Neural cell (in vitro differentiated cells): ENCODE results near the gene DLK1. TPM values are rescaled to one million over a fixed set of nuclear protein-coding genes. Genes with fewer than 3 reads are reported as not detected.

ENCODE experiments used
- H2AFZ ChIP-seq: fragments of 200-600, 300-800 bp; sonication (generic), shearing (Covaris generic); 2 replicates; pipeline ENCODE4 v1.6.0; 2014; ENCODE audit warnings: low read depth, mild to moderate bottlenecking, antibody characterized with exemption, low read length, moderate library complexity
- H3F3A ChIP-seq: fragments of 200-600 bp; shearing (Covaris generic); 2 replicates; pipeline ENCODE4 v1.6.1; 2016; ENCODE audit warnings: mild to moderate bottlenecking, moderate library complexity, mixed read lengths, antibody characterized with exemption, low read length; ENCODE audit not compliant: insufficient read depth, poor library complexity, severe bottlenecking
- H3K27ac ChIP-seq: fragments of 200-600, 300-800 bp; sonication (generic), shearing (Covaris generic); 2 replicates; pipeline ENCODE4 v1.5.1; 2014; ENCODE audit warnings: mild to moderate bottlenecking, low read length, moderate library complexity
- H3K27me3 ChIP-seq: fragments of 300-800, 200-600 bp; sonication (generic), shearing (Covaris generic); 2 replicates; pipeline ENCODE4 v1.6.0; 2014; ENCODE audit warnings: mild to moderate bottlenecking, low read depth, low read length, moderate library complexity; ENCODE audit not compliant: insufficient read depth
- H3K36me3 ChIP-seq: fragments of 300-800, 200-600 bp; sonication (generic), shearing (Covaris generic); 2 replicates; pipeline ENCODE4 v1.5.1; 2014; ENCODE audit warnings: mild to moderate bottlenecking, antibody characterized with exemption, low read length, moderate library complexity; ENCODE audit not compliant: insufficient read depth
- H3K4me2 ChIP-seq: fragments of 300-800, 200-600 bp; sonication (generic), shearing (Covaris generic); 2 replicates; pipeline ENCODE4 v1.6.0; 2014; ENCODE audit warnings: mild to moderate bottlenecking, low read length
- H3K4me3 ChIP-seq: fragments of 300-800, 200-600 bp; sonication (generic), shearing (Covaris generic); 2 replicates; pipeline ENCODE4 v1.5.1; 2014; ENCODE audit warnings: mild to moderate bottlenecking, low read length, moderate library complexity
- H3K79me2 ChIP-seq: fragments of 200-600 bp; shearing (Covaris generic); replicated peaks from 2 replicates; pipeline ENCODE4 v1.6.0; 2014; ENCODE audit warnings: mild to moderate bottlenecking, low read length, moderate library complexity; ENCODE audit not compliant: insufficient read depth
- H3K9ac ChIP-seq: fragments of 300-800, 200-600 bp; sonication (generic), shearing (Covaris generic); 2 replicates; pipeline ENCODE4 v1.6.1; 2016; ENCODE audit warnings: mild to moderate bottlenecking, low read length, mixed read lengths
- H3K9me2 ChIP-seq: fragments of 200-600 bp; shearing (Covaris generic); 2 replicates; pipeline ENCODE4 v1.6.1; 2016; ENCODE audit warnings: mild to moderate bottlenecking, low read length, mixed read lengths; ENCODE audit not compliant: insufficient read depth
- H3K9me3 ChIP-seq: fragments of 200-600, 300-800 bp; sonication (generic), shearing (Covaris generic); 2 replicates; pipeline ENCODE4 v1.6.1; 2016; ENCODE audit warnings: mild to moderate bottlenecking, mixed run types, low read length, moderate library complexity, mixed read lengths
- H4K20me1 ChIP-seq: fragments of 200-600 bp; shearing (Covaris generic); 2 replicates; pipeline ENCODE4 v1.6.1; 2016; ENCODE audit warnings: mild to moderate bottlenecking, mixed run types; ENCODE audit not compliant: insufficient read depth
- EP300 ChIP-seq: fragments of 450-650 bp; conservative IDR thresholded peaks from 2 replicates; pipeline ENCODE4 v1.6.1; 2014; ENCODE audit warnings: antibody characterized with exemption, mild to moderate bottlenecking, moderate library complexity; ENCODE audit not compliant: poor library complexity, severe bottlenecking
- EZH2 ChIP-seq: fragments of 200-600, 300-800 bp; shearing (Covaris generic), sonication (generic); IDR thresholded peaks from 2 replicates; pipeline ENCODE4 v1.6.1; 2014; ENCODE audit warnings: antibody characterized with exemption, low read length, borderline replicate concordance, mild to moderate bottlenecking; ENCODE audit not compliant: insufficient read depth, poor library complexity, severe bottlenecking
- MXI1 ChIP-seq: fragments of 450-650 bp; conservative IDR thresholded peaks from 2 replicates; pipeline ENCODE4 v1.6.1; 2014; ENCODE audit warnings: antibody characterized with exemption, mild to moderate bottlenecking; ENCODE audit not compliant: poor library complexity, severe bottlenecking
- POLR2AphosphoS5 ChIP-seq: IDR thresholded peaks from 2 replicates; pipeline ENCODE4 v1.6.1; 2012
- RAD21 ChIP-seq: fragments of 450-650 bp; conservative IDR thresholded peaks from 2 replicates; pipeline ENCODE4 v1.6.1; 2014; ENCODE audit warnings: antibody characterized with exemption, mild to moderate bottlenecking, moderate library complexity
- SMC3 ChIP-seq: fragments of 450-650 bp; conservative IDR thresholded peaks from 2 replicates; pipeline ENCODE4 v1.6.1; 2014; ENCODE audit warnings: antibody characterized with exemption, mild to moderate bottlenecking, moderate library complexity; ENCODE audit not compliant: poor library complexity
- TAF1 ChIP-seq: IDR thresholded peaks from 2 replicates; pipeline ENCODE4 v1.6.1; 2012; ENCODE audit warnings: low read depth
- polyA plus RNA-seq: library from polyadenylated mRNA; depleted of rRNA; stranded (reverse); fragments of >200 nt; gene quantifications from 2 replicates; pipeline ENCODE4 v1.2.3, GENCODE V29; 2014
- TF ChIP-seq, protein P1 (sequence below): fragments of 450-650 bp; IDR thresholded peaks from 2 replicates; pipeline ENCODE4 v1.5.1; 2014; ENCODE audit warnings: antibody characterized with exemption, mild to moderate bottlenecking, moderate library complexity; ENCODE audit not compliant: poor library complexity, severe bottlenecking
- TF ChIP-seq, protein P2 (sequence below): IDR thresholded peaks from 2 replicates; pipeline ENCODE4 v1.6.1; 2012; ENCODE audit warnings: borderline replicate concordance

Gene DLK1
- polyA plus RNA-seq, 1 donor from 2014 or later = 6.8 TPM

DNA sequence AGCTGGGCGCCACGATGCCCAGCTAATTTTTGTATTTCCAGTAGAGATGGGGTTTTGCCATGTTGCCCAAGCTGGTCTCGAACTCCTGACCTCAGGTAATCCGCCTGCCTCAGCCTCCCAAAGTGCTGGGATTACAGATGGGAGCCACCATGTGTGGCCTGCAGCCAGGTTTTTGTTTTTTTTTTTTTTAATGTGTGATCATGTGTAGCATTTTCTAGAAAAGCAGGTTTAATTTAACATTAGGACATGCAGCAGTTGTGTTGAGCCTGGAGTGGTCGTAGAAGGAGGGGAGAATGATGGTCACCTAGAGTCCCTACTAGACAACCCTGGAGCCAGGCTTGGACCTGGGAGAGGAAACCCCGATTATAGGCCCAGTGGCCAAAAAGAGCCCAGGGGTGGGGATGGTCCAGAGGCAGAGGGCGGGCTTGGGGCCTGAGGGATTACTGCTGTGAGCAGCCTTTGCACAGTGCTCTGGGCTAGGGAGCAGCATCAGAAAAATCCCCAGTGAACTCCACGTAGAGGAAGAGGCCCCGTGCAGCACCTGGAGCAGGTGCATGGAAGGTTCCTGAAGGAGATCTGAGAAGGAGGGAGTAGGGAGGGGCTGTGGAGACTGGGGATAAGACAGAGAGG is 13.6 kb downstream of the DLK1 start:
- no peak for TF ChIP-seq TAF1
- Histone ChIP-seq H3K4me2 (no peak overlapping the region), H3K9me3 (no peaks in the 10 kb centered on the region)

DNA sequence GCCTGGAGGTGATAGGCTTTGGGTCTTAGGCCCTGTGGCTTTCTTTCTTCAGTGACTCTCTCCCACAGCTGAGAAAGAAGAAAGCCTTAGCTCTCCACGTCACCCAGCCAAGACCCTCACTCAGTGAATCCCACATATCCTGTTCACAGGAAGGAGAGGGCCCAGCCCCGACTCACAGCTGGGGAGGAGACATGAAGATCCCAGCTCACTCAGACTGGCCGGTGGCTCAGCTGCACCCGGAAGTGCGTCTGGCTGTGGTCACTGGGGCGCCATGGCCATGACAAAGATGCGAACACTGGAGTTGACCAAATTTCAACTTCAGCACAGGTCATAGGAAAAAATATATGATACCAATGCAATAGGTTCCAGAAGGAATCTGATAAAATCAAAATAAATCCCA is 14.2 kb downstream of the DLK1 start:
- no peak overlapping the region for H2AFZ ChIP-seq
- H3K27me3 ChIP-seq = no peaks in the 10 kb centered on the region
- no peak overlapping the region for H3K4me3 ChIP-seq
- H3K36me3 ChIP-seq = no peaks in the 10 kb centered on the region
- TF ChIP-seq EP300 = no peak
- TF ChIP-seq EZH2 = no peak
- no peak for TF ChIP-seq MXI1
- no peak for TF ChIP-seq TAF1
- no peak for TF ChIP-seq POLR2AphosphoS5
- TF ChIP-seq, protein P1, sequence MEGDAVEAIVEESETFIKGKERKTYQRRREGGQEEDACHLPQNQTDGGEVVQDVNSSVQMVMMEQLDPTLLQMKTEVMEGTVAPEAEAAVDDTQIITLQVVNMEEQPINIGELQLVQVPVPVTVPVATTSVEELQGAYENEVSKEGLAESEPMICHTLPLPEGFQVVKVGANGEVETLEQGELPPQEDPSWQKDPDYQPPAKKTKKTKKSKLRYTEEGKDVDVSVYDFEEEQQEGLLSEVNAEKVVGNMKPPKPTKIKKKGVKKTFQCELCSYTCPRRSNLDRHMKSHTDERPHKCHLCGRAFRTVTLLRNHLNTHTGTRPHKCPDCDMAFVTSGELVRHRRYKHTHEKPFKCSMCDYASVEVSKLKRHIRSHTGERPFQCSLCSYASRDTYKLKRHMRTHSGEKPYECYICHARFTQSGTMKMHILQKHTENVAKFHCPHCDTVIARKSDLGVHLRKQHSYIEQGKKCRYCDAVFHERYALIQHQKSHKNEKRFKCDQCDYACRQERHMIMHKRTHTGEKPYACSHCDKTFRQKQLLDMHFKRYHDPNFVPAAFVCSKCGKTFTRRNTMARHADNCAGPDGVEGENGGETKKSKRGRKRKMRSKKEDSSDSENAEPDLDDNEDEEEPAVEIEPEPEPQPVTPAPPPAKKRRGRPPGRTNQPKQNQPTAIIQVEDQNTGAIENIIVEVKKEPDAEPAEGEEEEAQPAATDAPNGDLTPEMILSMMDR = no peak
- no peak for TF ChIP-seq SMC3
- TF ChIP-seq, protein P2, sequence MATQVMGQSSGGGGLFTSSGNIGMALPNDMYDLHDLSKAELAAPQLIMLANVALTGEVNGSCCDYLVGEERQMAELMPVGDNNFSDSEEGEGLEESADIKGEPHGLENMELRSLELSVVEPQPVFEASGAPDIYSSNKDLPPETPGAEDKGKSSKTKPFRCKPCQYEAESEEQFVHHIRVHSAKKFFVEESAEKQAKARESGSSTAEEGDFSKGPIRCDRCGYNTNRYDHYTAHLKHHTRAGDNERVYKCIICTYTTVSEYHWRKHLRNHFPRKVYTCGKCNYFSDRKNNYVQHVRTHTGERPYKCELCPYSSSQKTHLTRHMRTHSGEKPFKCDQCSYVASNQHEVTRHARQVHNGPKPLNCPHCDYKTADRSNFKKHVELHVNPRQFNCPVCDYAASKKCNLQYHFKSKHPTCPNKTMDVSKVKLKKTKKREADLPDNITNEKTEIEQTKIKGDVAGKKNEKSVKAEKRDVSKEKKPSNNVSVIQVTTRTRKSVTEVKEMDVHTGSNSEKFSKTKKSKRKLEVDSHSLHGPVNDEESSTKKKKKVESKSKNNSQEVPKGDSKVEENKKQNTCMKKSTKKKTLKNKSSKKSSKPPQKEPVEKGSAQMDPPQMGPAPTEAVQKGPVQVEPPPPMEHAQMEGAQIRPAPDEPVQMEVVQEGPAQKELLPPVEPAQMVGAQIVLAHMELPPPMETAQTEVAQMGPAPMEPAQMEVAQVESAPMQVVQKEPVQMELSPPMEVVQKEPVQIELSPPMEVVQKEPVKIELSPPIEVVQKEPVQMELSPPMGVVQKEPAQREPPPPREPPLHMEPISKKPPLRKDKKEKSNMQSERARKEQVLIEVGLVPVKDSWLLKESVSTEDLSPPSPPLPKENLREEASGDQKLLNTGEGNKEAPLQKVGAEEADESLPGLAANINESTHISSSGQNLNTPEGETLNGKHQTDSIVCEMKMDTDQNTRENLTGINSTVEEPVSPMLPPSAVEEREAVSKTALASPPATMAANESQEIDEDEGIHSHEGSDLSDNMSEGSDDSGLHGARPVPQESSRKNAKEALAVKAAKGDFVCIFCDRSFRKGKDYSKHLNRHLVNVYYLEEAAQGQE = no peak
- H3K27ac ChIP-seq = no peak overlapping the region
- no peaks in the 10 kb centered on the region for H3K79me2 ChIP-seq
- no peak overlapping the region for H3K4me2 ChIP-seq
- H4K20me1 ChIP-seq = no peaks in the 10 kb centered on the region
- no peaks in the 10 kb centered on the region for H3K9me2 ChIP-seq
- no peak overlapping the region for H3K9ac ChIP-seq
- no peaks in the 10 kb centered on the region for H3F3A ChIP-seq
- H3K9me3 ChIP-seq = no peaks in the 10 kb centered on the region

More for the DNA sequence above, 13.6 kb downstream of the DLK1 start:
- no peak overlapping the region for H2AFZ ChIP-seq
- H3K79me2 ChIP-seq = no peaks in the 10 kb centered on the region
- H3K4me3 ChIP-seq = no peak overlapping the region
- no peaks in the 10 kb centered on the region for H3K9me2 ChIP-seq
- no peaks in the 10 kb centered on the region for H4K20me1 ChIP-seq
- H3F3A ChIP-seq = no peaks in the 10 kb centered on the region
- no peak overlapping the region for H3K9ac ChIP-seq
- no peaks in the 10 kb centered on the region for H3K27me3 ChIP-seq
- H3K27ac ChIP-seq = no peak overlapping the region
- no peaks in the 10 kb centered on the region for H3K36me3 ChIP-seq

DNA sequence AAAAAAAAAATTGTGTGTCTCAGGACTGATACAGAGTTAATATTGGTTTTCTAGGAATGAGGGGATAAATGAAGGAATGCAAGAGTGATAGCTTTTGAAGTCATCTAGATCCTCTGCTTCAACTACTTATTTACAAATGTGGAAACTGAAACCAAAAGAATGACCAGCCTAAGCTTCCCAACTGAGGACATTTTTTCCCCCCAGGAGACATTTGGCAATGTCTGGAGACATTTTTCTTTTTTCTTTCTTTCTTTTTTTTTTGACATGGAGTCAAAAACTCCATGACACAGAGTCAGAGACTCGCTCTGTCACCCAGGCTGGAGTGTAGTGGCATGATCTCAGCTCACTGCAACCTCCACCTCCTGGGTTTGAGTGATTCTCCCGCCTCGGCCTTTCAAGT is 15.3 kb downstream of the DLK1 start:
- H3K27ac ChIP-seq = no peak overlapping the region
- H3K27me3 ChIP-seq = no peaks in the 10 kb centered on the region
- H3F3A ChIP-seq = no peaks in the 10 kb centered on the region
- no peak overlapping the region for H2AFZ ChIP-seq
- H3K79me2 ChIP-seq = no peaks in the 10 kb centered on the region
- no peak overlapping the region for H3K4me2 ChIP-seq
- no peak overlapping the region for H3K4me3 ChIP-seq
- TF ChIP-seq, protein P1 = no peak
- TF ChIP-seq RAD21 (no peak), POLR2AphosphoS5 (no peak), EP300 (no peak), SMC3 (no peak), EZH2 (no peak), MXI1 (no peak), TAF1 (no peak)
- TF ChIP-seq, protein P2 = no peak
- no peaks in the 10 kb centered on the region for H3K9me3 ChIP-seq
- H4K20me1 ChIP-seq = no peaks in the 10 kb centered on the region
- H3K9ac ChIP-seq = no peak overlapping the region
- no peaks in the 10 kb centered on the region for H3K36me3 ChIP-seq
- no peaks in the 10 kb centered on the region for H3K9me2 ChIP-seq
